HG03521 (cell line): ENCODE results near the gene MAGI2.
"Not testable (repeated sequence)": the region's sequence is repeated elsewhere in the genome, so short reads cannot be mapped to it uniquely, and the experiment has no call there.

ENCODE experiments used
- ATAC-seq: cut with Tn5 transposase; IDR thresholded peaks from one replicate; pipeline ENCODE4 v1.9.1; 2021; ENCODE audit warnings: mild to moderate bottlenecking, moderate library complexity; ENCODE audit not compliant: unreplicated experiment

MAGI2 gene

DNA sequence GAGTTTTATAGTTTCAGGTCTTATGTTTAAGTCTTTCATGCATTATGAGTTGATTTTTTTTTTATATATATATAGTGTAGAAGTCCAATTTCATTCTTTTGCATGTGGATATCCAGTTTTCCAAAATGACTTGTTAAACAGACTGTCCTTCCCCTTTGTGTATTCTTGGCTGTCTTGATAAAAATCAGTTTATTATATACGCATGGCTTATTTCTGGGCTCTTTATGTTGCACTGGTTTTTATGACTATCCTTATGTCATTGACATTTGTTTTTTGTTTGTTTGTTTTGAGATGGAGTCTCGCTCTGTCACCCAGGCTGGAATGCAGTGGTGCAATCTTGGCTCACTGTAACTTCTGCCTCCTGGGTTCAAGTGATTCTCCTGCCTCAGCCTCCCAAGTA is 485.9 kb downstream of the MAGI2 start:
- ATAC-seq, result not testable (repeated sequence)

DNA sequence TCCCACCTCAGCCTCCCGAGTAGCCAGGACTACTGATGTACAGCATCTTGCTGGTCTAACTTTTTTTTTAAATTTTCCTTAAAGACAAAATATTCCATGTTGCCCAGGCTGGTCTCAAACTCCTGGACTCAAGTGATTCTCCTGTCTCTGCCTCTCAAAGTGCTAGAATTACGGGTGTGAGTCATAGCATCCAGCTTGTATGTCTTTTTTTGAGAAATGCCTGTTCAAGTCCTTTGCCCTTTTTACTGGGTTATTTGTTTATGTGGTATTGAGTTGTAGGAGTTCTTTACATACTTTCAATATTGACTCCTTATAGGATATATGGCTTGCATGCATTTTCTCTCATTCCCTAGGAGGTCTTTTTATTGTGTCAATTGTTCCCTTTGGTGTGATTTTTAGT is 486.4 kb downstream of the MAGI2 start:
- no peak for ATAC-seq

DNA sequence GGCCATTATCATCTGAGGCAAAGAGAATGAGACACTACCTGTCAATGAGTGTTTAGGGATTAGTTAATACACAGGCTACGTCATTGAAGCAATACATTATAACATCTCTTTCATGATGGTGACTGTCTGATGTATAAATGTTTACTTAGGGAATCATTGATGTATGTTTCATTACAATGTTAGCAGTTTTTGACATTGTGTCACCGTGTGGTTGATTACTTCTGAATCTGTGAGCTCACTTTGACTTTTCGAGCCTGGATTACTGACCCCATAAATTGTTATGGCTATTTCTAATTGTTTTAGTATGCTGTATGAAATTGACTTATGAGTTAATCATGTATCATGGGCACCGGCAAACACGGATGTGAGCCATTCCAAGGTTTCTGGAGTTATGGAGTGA is 494.0 kb downstream of the MAGI2 start:
- ATAC-seq, result no peak

DNA sequence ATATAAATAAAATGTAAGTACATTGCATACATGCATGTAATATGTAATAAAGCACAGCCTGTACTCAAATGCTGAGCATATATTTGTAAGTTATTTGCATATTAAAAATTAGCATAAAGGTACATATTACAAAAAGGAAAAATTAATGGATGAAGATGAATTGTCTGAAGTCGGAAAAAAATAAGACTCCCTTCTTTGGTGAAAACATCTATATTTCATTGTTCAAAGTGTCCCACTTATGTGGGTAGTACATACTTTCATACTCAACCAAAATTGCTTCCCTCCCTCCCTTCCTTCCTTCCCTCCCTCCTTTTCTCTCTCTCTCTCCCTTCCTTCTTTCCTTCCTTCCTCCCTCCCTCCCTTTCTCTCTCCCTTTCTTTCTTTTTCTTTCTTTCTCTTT is 498.1 kb downstream of the MAGI2 start:
- ATAC-seq, result no peak

DNA sequence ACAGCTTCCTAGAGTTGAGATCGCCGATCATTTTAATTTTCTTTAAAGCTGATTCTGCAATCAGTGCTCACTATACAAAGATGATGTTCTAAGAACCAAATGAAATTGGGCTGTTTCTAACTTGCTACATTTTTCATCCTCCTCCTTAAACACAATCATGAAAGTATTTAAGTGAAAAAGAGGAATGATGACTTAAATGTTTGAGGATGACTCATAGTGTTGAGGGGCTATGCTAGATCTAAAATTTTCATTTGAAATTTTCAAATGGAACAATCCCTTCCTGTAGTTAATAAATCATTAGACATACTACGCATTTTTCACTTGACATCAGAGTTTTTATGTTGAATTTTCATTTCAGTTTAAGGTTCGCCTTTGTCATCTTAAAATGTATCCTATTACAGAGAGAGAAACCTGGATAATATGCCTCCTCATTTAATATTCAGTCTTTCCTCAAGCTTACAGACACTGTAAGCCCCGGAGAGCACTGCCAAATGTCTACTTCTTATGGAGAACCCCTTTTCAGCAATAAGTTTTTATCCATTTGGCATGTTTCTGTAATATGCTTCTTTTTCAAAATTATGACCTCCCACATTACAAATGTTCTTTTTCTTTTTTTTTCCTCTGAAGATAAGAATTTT is 499.6 kb downstream of the MAGI2 start:
- no peak for ATAC-seq

DNA sequence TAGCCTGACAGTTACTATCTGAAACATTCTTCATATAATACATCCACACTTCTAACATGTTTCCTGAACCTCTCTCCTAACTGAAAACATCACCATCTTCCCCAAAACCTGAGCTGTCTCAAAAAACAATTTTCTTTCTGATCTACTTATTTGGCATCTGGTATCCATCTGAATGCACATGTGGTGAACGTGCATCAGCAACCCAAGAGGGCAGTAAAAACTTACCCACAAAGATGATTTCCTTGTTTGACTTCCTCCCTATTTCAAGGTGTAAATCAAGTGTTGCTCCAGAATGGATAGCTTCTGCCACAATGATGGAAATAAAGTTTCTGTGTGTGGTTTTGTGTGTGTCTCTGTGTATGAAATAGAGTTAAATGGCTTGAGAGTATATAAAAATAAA is 500.4 kb downstream of the MAGI2 start:
- ATAC-seq, result no peak

DNA sequence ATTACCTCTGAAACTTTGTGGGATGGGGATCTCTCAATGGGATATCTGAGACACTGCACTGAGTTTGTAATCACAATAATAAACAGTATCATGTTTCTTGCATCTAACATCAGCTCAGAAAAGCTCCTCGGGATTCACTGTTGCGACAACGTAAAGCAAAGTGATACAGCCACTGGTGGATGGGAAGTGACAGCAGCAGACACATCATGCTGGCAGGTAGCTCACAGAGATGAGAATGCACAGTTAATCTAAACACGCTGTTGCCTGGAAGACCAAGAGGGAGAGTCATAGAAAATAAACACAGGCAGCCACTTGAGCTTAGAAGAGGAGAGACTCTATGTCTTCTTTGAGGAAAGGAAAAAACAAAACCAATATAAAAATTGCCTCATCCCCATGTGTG is 513.8 kb downstream of the MAGI2 start:
- no peak for ATAC-seq

DNA sequence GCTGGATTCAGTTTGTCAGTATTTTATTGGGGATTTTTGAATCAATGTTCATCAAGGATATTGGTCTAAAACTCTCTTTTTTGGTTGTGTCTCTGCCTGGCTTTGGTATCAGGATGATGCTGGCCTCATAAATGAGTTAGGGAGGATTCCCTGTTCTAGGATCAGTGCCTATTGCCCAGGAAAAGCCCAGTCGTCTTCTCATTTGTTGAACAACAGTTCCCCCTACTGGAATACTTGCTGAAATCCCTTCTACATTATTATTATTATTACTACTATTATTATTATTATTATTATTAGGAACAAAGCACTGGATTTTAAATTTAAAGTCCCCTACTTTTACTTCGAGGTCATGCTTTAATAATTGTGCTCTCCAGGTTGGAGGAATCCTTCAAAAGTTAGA is 528.9 kb downstream of the MAGI2 start:
- no peak for ATAC-seq

DNA sequence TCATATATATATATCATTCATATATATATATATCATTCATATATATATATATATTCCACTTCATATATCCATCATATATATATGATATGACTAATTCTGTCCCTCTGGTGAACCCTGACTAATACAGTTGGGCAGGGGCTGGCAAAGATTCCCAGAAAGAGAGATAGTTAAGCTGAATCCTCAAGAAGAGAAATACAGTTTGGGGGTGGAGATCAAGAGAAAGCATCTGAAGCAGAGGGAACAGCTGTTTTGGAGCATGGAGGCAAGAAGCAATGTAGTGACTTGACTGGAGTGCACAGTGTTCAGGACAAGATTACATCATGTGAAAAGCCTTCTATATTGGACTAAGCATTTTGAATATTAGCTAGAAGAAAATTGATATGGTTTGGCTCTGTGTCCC is 540.7 kb downstream of the MAGI2 start:
- ATAC-seq, result no peak

DNA sequence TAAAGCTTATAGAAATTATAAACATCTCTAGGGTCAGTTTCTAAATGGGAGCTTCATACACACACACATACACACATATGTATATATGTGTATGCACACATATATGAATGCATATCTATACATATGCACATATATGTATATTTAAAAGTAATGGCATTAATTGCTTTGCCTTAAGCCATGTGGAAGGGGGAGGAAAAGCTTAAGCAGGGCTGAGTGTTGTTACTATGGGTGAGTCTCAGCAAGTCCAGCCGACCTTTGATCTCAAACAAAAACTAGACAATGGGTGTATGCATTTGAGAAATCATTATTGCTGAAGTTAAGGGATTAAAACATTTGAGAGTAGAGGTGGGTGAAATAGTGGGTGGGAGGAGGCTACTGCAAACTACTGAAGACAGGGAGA is 546.7 kb downstream of the MAGI2 start:
- ATAC-seq, result no peak

DNA sequence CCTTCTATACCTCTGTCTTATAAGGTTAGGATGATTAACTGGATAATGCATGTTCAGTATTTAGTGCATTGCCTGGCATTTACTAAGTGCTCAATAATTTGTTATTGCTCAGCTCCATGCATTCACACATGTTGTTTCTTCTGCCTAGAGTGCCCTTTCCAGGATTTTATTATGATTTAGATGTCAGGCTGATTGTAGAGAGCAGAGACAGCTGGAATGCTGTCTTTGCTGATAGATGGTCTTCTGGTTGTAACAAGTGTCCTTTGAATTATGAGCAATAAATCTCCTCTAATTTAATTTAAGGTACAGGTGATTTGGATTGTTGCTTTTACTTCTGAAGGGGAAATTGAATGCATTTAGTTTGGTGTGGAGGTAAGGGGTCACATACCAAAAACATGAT is 548.0 kb downstream of the MAGI2 start:
- ATAC-seq, result no peak

DNA sequence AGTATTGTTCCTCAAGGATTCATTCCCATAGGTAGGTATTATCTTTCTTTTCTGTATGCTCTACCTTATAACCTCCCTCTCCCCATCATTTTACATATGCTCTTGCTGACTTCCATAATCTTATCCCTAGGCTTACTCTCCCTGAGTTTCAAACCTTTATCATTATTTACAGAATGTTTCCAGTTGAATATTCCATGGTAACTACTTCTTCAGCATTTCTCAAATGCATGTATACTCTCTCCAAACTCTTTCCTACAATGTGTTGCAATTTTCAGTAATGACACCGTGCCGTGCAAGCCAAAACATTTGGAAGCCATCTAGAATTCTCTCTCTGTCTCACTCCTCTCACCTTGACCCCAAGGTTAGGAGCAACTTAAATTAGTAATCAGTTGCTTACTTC is 548.5 kb downstream of the MAGI2 start:
- no peak for ATAC-seq

DNA sequence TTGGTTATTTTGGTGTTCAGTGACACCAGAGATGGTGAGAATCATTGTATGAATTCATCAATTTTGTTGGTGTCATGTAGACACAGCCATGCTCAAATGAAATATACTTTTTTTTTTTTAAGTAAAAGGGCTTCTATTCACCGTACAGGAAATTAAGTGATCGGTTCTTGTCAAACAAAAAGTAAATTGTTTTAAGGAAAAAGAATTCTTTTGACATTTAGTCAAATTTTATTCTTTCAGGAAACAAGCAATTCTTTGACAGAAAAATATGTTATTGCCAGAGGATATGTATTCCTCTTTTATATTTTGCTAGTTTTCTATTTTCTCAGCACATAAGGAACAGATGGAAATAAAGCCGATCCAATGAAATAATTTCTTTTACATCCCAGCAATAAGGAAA is 551.9 kb downstream of the MAGI2 start:
- ATAC-seq, result no peak

DNA sequence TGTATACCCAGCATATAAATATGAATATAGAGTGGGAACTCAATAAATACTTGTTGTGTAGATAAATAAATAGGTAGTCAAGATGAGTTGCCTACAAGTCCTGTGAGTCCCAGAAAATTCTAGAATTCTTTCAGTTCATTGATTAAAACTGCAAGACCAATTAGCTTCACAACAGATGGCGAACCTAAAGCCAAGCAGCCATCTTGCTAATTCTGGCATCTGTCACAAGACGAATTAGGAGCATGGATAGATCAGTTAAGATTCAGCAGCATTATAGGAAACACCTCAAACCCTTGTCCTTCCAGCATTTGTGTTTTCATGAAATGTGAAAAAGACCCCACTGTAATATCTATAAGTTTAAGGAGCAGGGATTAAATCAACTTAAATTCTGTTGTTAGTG is 552.7 kb downstream of the MAGI2 start:
- no peak for ATAC-seq

DNA sequence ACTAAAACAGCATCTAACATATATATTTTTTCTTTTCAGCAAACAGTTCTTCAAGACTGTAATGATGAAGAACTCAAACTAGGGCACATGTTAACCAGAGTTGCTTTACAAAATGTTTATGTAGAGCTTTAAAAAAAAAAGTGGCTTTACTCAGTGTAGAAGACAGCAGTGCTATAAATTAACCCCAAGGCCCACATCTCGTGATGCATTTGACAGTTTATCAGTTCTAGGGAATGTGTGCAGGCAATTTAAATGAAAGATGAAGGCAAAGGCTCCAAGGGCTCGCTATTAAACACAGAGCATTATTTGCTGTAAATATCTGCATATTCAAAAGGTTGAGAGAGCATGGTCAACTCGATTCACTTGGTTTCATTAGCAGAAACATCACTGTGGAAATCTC is 558.1 kb downstream of the MAGI2 start:
- no peak for ATAC-seq

DNA sequence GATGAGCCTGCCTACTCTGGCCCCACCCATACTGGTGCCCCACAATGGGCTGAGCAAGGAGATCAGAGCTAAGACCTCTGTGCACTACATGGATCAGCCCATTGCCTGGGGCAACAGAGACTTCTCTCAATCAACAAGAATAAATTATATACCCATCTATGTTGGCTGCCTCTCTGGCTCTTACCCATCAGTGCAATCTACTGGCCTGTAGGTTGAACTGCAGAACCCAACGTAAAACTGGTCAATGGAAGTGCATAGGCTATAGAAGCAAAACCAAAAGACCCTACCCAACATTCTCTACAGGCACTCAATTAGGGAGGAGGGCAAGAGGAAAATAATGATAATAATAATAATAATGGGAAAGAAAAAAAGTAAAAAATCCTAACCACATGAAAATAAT is 574.3 kb downstream of the MAGI2 start:
- ATAC-seq, result no peak

DNA sequence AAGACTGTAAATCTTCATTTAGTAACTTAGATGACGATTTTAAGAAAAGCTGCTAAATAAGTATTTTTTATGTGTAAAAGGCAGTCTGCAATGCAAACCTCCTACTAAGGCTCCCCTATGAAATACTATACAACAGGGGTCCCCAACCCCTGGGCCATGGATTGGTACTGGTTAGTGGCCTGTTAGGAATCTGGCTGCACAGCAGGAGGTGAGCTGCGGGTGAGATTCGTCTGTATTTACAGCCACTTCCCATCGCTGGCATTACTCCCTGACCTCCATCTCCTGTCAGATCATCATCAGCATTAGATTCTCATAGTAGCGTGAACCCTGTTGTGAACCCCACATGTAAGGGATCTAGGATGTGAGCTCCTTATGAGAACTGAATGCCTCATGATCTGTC is 580.4 kb downstream of the MAGI2 start:
- ATAC-seq, result no peak

DNA sequence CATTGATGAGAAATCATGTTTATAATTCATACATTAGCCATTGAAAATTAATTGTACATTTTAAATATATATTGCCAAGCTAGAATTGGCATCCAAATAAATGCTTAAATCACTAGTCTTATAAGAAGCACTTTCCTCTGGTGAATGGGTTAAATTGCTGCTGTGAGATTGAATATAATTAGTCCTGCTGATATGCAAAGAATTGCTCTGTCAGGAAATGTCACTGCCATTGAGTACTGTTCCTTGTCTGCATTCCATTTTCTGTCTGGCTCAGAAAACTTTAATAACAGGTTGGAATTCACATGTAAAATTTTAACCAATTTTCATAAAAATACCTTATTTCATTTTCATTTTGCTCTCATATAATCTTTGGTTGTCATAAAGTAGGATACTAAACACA is 589.1 kb downstream of the MAGI2 start:
- no peak for ATAC-seq

DNA sequence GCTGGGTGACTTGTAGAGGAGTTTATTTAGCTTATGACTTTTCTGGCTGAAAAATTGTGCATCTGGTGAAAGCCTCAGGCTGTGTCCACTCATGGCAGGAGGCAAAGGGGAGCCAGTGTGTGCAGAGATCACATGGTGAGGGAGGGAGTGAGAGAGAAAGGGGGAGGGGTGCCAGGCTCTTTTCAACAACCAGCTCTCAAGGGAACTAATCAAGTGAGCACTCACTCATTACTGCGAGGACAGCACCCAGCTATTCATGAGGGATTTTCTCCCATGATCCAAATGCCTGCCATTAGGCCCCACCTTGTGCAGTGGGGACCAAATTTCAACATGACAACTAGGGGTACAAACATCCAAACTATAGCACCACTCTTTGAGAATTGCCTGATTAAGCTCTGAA is 590.2 kb downstream of the MAGI2 start:
- ATAC-seq, result no peak

DNA sequence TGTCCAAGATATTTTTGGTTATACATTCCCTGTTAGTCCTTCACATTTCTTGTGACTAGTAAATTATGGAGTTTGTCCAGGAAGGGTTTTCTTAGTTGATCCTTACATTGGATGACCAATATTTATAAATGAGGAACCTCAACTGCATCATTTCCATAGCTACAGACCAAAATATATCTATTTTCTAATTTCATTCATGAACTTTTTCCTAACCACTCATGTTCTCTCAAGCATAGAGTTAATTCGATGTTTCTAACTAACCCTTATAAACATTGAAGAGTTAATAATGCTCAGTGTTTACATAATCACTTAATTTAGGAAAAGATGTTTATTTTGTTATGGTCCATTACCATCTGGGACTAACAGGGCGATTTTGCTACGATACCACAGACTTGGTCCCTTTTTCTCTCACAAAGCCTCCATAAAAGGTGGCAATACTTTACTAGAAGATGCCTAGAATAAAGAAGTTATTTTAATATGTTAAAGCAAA is 591.0 kb downstream of the MAGI2 start:
- no peak for ATAC-seq

DNA sequence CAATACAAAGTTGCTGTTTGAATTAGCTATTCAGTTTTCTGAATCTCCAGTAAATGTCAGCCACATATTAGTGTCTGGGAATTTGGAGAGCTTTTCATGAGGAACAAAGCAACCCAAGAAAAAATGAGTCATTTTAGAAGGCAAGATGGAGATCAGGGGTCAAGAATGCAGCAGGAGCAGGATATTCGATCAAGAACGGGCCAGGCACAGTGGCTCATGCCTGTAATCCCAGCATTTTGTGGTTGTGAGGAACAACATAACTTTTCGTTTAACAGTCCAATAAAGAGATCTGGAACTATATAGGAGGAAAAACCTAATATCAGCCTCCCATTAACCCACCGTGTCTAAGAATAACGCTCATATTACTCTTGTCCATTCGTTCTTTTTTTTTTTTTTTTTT is 600.5 kb downstream of the MAGI2 start:
- no peak for ATAC-seq

DNA sequence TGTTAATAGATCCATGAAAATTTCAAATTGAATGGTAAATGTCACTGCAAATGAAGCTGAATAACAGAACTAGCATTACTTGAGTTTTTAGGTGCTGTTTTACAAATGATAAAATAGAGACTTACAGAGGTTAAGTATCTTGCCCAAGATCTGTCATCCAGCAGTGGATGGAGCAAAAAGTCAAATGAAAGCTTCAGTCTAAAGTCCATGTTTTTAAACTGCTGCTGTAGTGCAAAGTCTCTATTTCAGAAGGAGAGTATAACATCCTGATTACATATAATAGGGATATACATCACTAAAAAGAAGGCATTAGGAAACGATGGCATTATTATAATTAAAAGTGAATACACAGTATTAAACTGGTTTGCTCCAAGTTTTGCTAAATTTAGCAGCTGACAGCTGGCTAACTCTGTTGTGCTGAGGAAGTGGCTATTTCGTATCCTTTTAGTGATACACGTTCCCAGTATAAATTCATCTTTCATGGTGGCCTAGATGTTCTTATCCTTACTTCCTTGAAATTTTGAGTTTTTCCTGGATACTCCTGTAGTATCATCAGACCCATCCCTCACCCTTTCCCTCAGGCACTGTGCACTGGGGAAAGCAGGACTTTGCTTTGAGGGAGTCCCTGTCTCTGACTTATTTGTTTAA is 603.2 kb downstream of the MAGI2 start:
- no peak for ATAC-seq

DNA sequence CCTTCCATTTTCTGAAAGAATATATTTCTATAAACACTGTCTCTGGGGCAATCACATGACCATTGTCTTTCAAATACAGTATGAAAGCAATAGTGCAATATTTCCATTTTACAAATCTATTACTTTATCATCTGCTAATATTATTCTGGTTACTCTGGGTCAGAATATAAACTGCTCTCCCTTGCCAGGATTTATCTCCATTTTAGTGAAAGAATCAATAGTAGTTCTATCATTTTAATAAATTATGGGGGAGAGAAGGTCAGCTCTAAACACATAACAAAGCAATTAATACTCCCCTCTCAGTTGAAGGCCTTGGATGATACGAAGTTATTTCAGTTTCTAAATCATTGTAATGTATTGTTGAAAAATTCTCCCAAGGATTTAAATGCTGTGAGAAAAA is 608.3 kb downstream of the MAGI2 start:
- ATAC-seq, result no peak
